GM20000 (cell line): ENCODE results near the gene ZNF672.

ENCODE experiments used
- DNase-seq: peaks from one replicate; pipeline ENCODE4 v3.0.0; 2012; ENCODE audit warnings: low spot score
- TF ChIP-seq, protein P1 (sequence below): IDR thresholded peaks from 2 replicates; pipeline ENCODE4 v1.5.1; 2012; ENCODE audit warnings: mild to moderate bottlenecking, control low read depth; ENCODE audit errors: extremely low read depth, missing control alignments

The ZNF672 gene

DNA sequence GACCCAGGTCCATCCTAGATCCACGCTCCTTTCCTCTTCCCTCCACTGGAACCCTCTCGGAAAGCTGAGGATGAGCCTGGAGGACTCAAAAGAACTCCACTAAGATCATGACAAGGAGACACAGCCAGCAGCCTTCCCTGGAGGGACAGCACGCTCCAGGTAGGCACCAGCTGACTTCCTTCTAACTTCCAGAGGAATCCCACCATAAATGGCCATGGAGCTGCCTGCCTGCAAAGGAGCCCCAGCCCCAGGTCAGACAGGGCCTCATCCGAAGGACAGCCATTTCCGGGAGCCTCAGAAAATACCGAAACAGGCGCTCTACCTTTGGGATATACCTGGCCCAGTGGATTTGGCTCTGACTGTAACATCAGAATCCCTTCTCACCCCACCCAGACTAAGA, 16.4 kb upstream of the ZNF672 start:
- DNase-seq = no peak

DNA sequence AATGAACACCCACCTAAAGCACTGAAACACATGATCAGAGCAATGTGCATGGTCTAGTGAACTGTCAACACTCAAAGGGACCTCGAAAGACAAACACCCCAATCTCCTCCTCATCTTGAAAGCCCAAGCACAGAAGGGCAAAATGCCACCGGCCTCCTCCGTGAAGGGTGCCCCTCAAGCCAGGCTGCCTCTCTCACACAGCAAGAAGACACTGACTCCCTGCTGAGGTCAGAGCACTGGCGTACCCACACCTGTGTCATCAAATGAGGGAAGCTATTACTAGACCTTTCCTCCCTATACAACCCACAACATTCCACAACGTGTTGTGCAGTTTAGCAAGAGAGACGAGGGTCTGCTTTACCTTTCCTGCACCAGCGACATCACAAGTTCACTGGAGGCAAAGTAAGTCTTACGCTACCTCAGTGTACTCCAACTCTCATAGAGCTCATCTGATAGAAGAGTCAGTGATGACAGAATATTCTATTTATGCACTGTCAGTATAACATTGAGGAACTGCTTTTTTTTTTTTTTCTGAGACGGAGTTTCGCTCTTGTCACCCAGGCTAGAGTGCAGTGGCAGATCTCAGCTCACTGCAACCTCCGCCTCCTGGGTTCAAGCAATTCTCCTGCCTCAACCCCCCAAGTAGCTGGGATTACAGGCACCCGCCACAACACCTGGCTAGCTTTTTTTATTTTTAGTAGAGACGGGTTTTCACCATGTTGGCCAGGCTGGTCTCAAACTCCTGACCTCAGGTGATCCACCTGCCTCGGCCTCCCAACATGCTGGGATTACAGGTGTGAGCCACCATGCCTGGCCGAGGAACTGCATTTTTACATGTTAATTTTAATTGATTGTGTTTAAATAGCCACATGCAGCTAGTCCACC, 15.6 kb upstream of the ZNF672 start:
- no peak for DNase-seq
- TF ChIP-seq, protein P1, sequence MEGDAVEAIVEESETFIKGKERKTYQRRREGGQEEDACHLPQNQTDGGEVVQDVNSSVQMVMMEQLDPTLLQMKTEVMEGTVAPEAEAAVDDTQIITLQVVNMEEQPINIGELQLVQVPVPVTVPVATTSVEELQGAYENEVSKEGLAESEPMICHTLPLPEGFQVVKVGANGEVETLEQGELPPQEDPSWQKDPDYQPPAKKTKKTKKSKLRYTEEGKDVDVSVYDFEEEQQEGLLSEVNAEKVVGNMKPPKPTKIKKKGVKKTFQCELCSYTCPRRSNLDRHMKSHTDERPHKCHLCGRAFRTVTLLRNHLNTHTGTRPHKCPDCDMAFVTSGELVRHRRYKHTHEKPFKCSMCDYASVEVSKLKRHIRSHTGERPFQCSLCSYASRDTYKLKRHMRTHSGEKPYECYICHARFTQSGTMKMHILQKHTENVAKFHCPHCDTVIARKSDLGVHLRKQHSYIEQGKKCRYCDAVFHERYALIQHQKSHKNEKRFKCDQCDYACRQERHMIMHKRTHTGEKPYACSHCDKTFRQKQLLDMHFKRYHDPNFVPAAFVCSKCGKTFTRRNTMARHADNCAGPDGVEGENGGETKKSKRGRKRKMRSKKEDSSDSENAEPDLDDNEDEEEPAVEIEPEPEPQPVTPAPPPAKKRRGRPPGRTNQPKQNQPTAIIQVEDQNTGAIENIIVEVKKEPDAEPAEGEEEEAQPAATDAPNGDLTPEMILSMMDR = no peak

More for the DNA sequence above, 16.4 kb upstream of the ZNF672 start:
- TF ChIP-seq, protein P1 = no peak

DNA sequence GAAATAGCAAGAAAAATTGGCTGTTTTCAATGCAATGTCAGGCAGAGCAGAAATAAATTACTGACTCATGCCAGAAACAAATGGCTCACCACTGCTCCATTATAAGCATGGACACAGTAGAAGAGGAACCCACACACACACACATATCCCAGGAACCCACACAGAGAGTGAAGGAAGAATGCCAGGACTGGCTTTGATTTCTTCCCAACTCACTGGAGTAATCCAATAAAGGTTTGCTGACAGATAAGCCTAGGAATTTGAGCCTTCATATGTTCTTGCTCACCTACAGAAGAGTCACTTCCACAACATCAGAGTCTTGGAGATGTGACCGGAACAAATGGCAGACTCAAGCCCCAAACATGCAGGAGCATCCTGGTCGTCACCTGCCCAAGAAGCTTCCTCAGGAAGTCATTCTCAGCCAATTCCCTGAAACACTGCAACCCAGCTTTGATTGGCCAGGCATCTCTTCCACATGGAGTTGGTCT, 14.5 kb upstream of the ZNF672 start:
- no peak for DNase-seq

DNA sequence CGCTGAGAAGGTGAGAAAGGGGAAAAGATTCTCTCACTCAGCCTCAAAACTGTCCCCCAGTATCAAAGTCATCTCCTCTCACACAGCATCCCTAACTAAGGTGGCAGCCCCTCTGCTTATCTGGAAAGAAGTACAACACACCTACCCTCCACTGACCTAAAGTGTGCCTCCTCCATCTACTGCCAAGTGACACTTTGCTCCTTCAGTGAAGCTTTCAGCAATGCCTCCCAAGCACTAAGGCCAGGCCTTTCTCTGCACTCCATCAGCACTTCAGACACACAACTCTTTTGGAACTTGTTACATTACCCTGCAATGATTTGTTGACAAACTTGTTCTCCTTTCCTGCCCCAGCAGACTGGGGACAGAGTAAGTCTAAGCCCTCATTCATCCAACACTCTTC, 13.7 kb upstream of the ZNF672 start:
- TF ChIP-seq, protein P1 = no peak
- no peak for DNase-seq

More for the DNA sequence above, 14.5 kb upstream of the ZNF672 start:
- TF ChIP-seq, protein P1 = no peak

DNA sequence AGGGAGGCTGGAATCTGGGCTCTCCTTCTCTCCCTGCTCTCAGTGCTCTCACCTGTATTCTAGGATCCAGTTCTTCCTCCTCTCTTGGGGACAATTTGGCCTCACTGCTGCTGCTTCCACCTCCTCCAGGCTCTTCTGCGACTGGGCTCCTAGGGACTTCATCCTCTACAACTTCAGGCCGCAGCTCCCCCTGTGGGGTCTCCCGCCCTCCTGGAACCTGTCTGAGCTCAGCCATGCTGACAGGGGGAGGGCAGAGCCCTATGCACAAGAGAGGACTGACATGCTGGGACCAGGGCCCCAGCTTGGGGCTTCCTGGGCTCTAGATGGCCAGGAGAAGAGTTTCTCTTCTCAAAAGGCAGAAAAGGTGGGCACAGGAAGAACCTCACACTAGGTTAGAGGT, 13.3 kb upstream of the ZNF672 start:
- TF ChIP-seq, protein P1 = no peak
- no peak for DNase-seq

DNA sequence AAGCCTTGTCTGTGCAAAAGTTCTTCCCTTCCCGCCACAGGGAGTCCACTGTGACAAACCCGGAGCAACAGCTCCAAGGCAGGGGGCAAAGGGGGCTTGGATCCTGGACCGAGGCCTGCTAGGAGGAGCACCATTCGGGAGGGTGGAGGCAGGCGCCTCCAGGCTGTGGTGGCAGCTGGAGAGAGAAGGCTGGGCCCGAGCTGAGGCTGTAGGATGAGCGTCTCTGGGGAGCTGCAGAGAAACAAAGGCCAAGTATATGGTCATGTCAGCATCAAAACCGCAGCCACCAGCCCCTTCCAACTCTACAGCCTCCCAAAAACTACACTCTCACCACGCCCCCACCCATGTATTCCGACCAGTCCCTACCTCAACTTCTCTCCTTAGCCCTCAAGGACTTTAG, 12.9 kb upstream of the ZNF672 start:
- DNase-seq = no peak
- TF ChIP-seq, protein P1 = no peak

DNA sequence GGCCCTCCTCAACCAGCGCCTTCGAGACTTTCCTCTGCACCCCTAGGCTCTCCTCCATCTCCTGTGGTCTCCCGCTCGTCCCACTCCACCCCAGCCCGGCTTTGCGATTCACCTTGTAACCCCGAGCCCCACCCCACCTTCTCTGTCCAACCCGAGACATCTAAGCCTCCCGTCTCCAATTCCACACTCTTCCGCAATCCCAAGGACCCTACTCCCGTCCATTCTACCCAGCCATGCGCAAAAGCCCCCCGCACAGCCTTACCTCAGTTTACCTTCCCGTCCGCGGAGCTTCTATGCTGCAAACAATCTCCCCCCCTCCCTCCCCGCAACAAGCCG, 12.5 kb upstream of the ZNF672 start:
- DNase-seq = no peak
- TF ChIP-seq, protein P1 = no peak
